ENCODE results near the gene GRK5. TPM values are rescaled to one million over a fixed set of nuclear protein-coding genes. Genes with fewer than 3 reads are reported as not detected.
A peak's percentile ranks its signal among the peaks of the same experiment; 100 is the strongest.

The GRK5 gene
- total RNA-seq, 1 experiment from 2014 or later = 58.2 TPM

DNA sequence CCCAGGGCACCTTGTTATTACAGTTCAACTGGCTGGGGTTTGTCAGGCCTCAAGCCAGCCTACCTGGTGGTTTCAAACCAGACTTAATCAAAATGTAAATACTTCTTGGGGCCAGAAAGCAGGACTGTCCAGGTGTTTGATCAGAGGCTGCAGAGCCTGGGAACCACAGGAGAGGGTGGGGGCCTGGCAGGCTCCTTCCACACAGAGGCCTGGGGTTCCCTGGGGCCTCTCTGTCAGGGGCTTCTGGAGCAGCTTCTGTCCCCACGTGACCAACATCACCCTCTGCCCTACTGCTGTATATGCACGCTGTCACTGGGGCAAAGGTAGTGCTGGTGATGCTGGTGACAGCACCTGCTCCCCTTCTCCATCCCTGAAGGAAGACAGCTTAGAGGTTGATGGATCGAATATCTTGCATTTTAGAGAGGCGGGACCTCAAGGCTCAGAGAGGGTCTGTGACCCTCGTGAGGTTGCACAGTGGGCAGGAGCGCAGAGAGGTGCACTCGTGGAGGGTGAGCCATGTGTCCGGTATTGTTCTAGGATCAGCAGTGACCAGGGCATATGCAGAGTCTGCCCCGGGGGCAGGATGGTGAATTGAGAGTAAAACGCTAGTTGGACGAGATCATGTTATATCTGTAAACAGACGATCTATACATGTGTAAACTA is 95.4 kb downstream of the GRK5 start:
- no peak for DNase-seq (ENCODE audit: low spot score)
- Histone ChIP-seq H3K36me3 (ENCODE audit: insufficient read depth, low read length, poor library complexity, severe bottlenecking) (no peaks in the 10 kb centered on the region), H3K4me3 (ENCODE audit: low read depth, low read length, poor library complexity, severe bottlenecking) (no peak overlapping the region), H3K27ac (ENCODE audit: low read depth, low read length, poor library complexity, severe bottlenecking) (peak overlapping the region; percentile 32), H3K27me3 (replicated peaks; ENCODE audit: insufficient read depth, low read depth, low read length, poor library complexity) (no peaks in the 10 kb centered on the region), H3K9me3 (ENCODE audit: low read depth, low read length, poor library complexity, severe bottlenecking) (no peaks in the 10 kb centered on the region), H3K4me1 (ENCODE audit: insufficient read depth, low read length, poor library complexity, severe bottlenecking) (peaks cover 11% of the 10 kb centered on the region)
- intact Hi-C loops (cut with micrococcal nuclease; ENCODE audit: unreplicated experiment) = no loop called here
- BruUV-seq (replicated peaks) = no TSS peak
- ChIA-PET POLR2A (ENCODE audit: low non-redundant PET) (no interaction called here), CTCF (no interaction called here)
- TF ChIP-seq CTCF (conservative IDR thresholded peaks at IDR 0.05; ENCODE audit: low read depth, low read length) = no peak
- no peak for TF ChIP-seq EZH2 (IDR thresholded peaks at IDR 0.05; ENCODE audit: borderline replicate concordance, low read depth, low read length, poor library complexity, severe bottlenecking)

GRCh38 chr10:119303886-119304285 is 96.5 kb downstream of the GRK5 start:
- POLR2A ChIA-PET (ENCODE audit: low non-redundant PET) = no interaction called here
- H3K27ac ChIP-seq (ENCODE audit: low read depth, low read length, poor library complexity, severe bottlenecking) = no peak overlapping the region
- TF ChIP-seq EZH2 (IDR thresholded peaks at IDR 0.05; ENCODE audit: borderline replicate concordance, low read depth, low read length, poor library complexity, severe bottlenecking) (no peak), CTCF (conservative IDR thresholded peaks at IDR 0.05; ENCODE audit: low read depth, low read length) (no peak)
- H3K4me3 ChIP-seq (ENCODE audit: low read depth, low read length, poor library complexity, severe bottlenecking) = no peak overlapping the region
- peaks cover 12% of the 10 kb centered on the region for H3K4me1 ChIP-seq (ENCODE audit: insufficient read depth, low read length, poor library complexity, severe bottlenecking)
- H3K27me3 ChIP-seq (replicated peaks; ENCODE audit: insufficient read depth, low read depth, low read length, poor library complexity) = no peaks in the 10 kb centered on the region
- H3K9me3 ChIP-seq (ENCODE audit: low read depth, low read length, poor library complexity, severe bottlenecking) = no peaks in the 10 kb centered on the region
- CTCF ChIA-PET = no interaction called here
- DNase-seq (ENCODE audit: low spot score) = no peak
- no TSS peak for BruUV-seq (replicated peaks)
- intact Hi-C loops (cut with micrococcal nuclease; ENCODE audit: unreplicated experiment) = no loop called here
- no peaks in the 10 kb centered on the region for H3K36me3 ChIP-seq (ENCODE audit: insufficient read depth, low read length, poor library complexity, severe bottlenecking)

DNA sequence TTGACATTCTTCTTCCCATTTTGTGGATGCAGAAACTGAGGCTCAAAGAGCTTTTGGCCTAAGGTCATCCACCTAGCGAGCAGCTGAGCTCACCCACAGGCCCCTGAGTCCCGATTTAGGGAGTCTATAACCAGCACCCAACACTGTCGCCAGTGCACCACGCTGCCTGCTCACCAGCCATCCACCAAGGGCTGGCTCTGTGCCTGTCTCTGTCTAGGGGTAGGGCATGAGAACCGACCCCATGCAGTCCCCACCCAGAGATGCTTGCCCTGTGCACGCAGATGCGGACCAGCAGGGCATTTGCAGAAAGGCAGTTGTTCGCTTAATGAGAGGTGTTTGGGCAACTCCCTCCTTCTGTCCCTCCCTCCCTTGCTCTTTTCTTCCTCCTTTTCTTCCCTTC is 97.2 kb downstream of the GRK5 start:
- H3K27ac ChIP-seq (ENCODE audit: low read depth, low read length, poor library complexity, severe bottlenecking) = peak overlapping the region; percentile 42
- ChIA-PET CTCF (no interaction called here), POLR2A (ENCODE audit: low non-redundant PET) (no interaction called here)
- no peak for TF ChIP-seq CTCF (conservative IDR thresholded peaks at IDR 0.05; ENCODE audit: low read depth, low read length)
- no peak for TF ChIP-seq EZH2 (IDR thresholded peaks at IDR 0.05; ENCODE audit: borderline replicate concordance, low read depth, low read length, poor library complexity, severe bottlenecking)
- H3K4me3 ChIP-seq (ENCODE audit: low read depth, low read length, poor library complexity, severe bottlenecking) = no peak overlapping the region
- H3K36me3 ChIP-seq (ENCODE audit: insufficient read depth, low read length, poor library complexity, severe bottlenecking) = no peaks in the 10 kb centered on the region
- intact Hi-C loops (cut with micrococcal nuclease; ENCODE audit: unreplicated experiment) = no loop called here
- peaks cover 8% of the 10 kb centered on the region for H3K4me1 ChIP-seq (ENCODE audit: insufficient read depth, low read length, poor library complexity, severe bottlenecking)
- DNase-seq (ENCODE audit: low spot score) = no peak
- no peaks in the 10 kb centered on the region for H3K27me3 ChIP-seq (replicated peaks; ENCODE audit: insufficient read depth, low read depth, low read length, poor library complexity)
- H3K9me3 ChIP-seq (ENCODE audit: low read depth, low read length, poor library complexity, severe bottlenecking) = no peaks in the 10 kb centered on the region
- no TSS peak for BruUV-seq (replicated peaks)
